Psoas muscle (tissue), 8 donors: ENCODE data around the gene PPP6R1. TPM values are rescaled to one million over a fixed set of nuclear protein-coding genes. Genes with fewer than 3 reads are reported as not detected.

Source experiments
- ATAC-seq, 4 donors: fragments of 200-7000 bp; cut with Tn5 transposase; one replicate each; pipeline ENCODE4 v1.9.1; 2020; ENCODE audit warnings: moderate library complexity in 3 of 4, mild to moderate bottlenecking in 2 of 4
- DNase-seq, 2 donors: peaks; one replicate each; pipeline ENCODE4 v3.0.0-alpha.2; 2020
- H3K27ac ChIP-seq: fragments of 200-600 bp; one replicate; pipeline ENCODE4 v1.8.0; 2022
- H3K27me3 ChIP-seq, 3 donors: fragments of 200-600 bp in 1 of 3; one replicate each; pipeline versions ENCODE4 v1.6.1 to v1.8.0; 2013 to 2022; ENCODE audit warnings: low read length in 2 of 3, mild to moderate bottlenecking in 2 of 3, moderate library complexity in 1 of 3; ENCODE audit not compliant: insufficient read depth in 3 of 3
- H3K36me3 ChIP-seq, 2 donors: fragments of 200-600 bp in 1 of 2; one replicate each; pipeline versions ENCODE4 v1.6.1 to v1.8.0; 2013 to 2022; ENCODE audit warnings: low read depth in 1 of 2, mild to moderate bottlenecking in 1 of 2, moderate library complexity in 1 of 2; ENCODE audit not compliant: insufficient read depth in 1 of 2
- H3K4me1 ChIP-seq: fragments of 200-600 bp; one replicate; pipeline ENCODE4 v1.8.0; 2022
- H3K4me3 ChIP-seq: fragments of 200-600 bp; one replicate; pipeline ENCODE4 v1.8.0; 2022; ENCODE audit warnings: mild to moderate bottlenecking
- H3K9me3 ChIP-seq: fragments of 200-600 bp; one replicate; pipeline ENCODE4 v1.8.0; 2022
- WGBS, 3 donors: extraction: QIAGEN DNeasy Blood & Tissue Kit; methylation state at CpG; one replicate each; pipeline versions ENCODE4 v1.1.6 to v1.1.7; 2013; 5-methylcytosine and 5-hydroxymethylcytosine counted together
- intact Hi-C, 2 donors: fragments of 100-400 bp; cut with DNase I; formaldehyde crosslinking; loops; one replicate each; pipeline versions ENCODE4 v1.11.0 to v1.14.2; 2022
- polyA plus RNA-seq, 3 donors: library from polyadenylated mRNA; stranded (reverse); fragments of 200-250 nt; gene quantifications; one replicate each; pipeline ENCODE4 v1.2.3, GENCODE V29; 2013
- total RNA-seq, 4 donors: library from RNA; stranded (reverse); fragmentation: NEBNext Ultra II Directional in 2 of 4; extraction: Animal tissue kit (Norgen Biotek cat#: 25700) in 2 of 4; gene quantifications; one replicate each; pipeline versions ENCODE4 v1.2.1 to v1.2.4, GENCODE V29; 2021 to 2023
- TF ChIP-seq, protein P1 (sequence below): fragments of 200-600 bp; IDR thresholded peaks from one replicate; pipeline ENCODE4 v1.8.0; 2022; ENCODE audit warnings: antibody characterized with exemption
- donor health status: healthy with polysubstance abuse.
- donor health status: DM: no; HTN: no; CAD: no; lungs with moderate emphysema.
- donor health status: Bipolar disorder and iron deficiency.
- donor health status: healthy.
- donor health status: DM: yes; HTN: yes; CAD: no.
- donor health status: DM: no; HTN: no; CAD: no.
- donor health status: DM: no; HTN: no; CAD: no.
- donor health status: DM: yes; HTN: yes; CAD: no.

Gene PPP6R1
- total and polyA plus RNA-seq, 7 donors, result 27.9 to 72.3 (median 45.6) TPM

DNA sequence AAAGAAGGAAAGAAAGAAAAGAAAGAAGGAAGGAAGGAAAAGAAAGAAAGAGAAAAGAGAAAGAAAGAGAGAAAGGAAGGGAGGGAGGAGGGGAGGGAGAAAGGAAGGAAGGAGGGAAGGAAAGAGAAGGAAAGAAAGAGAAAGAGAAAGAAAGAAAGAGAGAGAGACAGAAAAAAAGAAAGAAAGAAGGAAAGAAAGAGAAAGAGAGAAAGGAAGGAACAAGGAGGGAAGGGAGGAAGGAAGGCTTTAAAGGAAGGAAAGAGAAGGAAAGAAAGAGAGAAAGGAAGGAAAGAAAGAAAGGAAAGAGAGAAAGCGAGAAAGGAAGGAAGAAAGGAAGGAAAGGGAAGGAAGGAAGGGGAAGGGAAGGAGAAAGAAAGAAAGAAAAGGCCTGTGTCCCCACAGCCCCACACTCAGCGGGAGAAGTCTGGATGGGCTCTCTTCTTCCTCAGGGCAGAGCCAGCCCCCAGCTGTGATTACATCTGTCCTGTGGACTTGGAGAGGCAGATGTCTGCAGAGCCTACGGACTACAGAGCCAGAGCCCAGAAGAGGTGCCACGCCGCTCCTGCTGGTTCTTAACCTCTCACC, 59.1 kb downstream of the PPP6R1 start:
- no peak for DNase-seq
- ATAC-seq, result no peak
- Histone ChIP-seq H3K27me3 (peaks cover 0 to 21% (median 8%) of the 10 kb centered on the region in 3 donors), H3K27ac (no peak overlapping the region), H3K4me3 (no peak overlapping the region), H3K9me3 (no peaks in the 10 kb centered on the region), H3K4me1 (no peaks in the 10 kb centered on the region), H3K36me3 (no peaks in the 10 kb centered on the region)
- TF ChIP-seq, protein P1, sequence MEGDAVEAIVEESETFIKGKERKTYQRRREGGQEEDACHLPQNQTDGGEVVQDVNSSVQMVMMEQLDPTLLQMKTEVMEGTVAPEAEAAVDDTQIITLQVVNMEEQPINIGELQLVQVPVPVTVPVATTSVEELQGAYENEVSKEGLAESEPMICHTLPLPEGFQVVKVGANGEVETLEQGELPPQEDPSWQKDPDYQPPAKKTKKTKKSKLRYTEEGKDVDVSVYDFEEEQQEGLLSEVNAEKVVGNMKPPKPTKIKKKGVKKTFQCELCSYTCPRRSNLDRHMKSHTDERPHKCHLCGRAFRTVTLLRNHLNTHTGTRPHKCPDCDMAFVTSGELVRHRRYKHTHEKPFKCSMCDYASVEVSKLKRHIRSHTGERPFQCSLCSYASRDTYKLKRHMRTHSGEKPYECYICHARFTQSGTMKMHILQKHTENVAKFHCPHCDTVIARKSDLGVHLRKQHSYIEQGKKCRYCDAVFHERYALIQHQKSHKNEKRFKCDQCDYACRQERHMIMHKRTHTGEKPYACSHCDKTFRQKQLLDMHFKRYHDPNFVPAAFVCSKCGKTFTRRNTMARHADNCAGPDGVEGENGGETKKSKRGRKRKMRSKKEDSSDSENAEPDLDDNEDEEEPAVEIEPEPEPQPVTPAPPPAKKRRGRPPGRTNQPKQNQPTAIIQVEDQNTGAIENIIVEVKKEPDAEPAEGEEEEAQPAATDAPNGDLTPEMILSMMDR, result no peak
- WGBS, 3 donors, result 46 to 55% (median 49%) methylated on average over 5 of the region's 5 CpGs
- intact Hi-C loops, result no loop called here

DNA sequence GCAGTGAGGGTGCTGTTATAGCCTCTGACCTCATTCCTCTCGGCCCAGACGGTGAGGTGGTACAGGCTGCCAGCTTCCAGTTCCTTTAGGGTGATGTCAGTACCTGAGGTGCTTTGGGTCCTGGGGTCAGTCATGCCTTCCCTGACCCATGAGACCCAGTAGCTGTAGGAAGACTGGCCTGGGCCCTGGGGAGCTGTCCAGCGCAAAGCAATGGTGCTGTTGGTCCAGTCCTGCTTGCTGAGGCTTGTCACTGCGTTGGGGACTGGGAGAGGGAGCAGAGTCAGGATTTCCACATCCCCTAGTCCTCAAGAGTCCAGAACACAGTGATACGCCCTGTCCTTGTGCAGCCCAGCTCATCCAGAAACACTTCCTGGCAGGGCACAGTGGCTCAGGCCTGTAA, 60.2 kb downstream of the PPP6R1 start:
- TF ChIP-seq, protein P1, result no peak
- H3K27ac ChIP-seq, result no peak overlapping the region
- WGBS, 3 donors, result 38 to 52% (median 39%) methylated on average over 5 of the region's 5 CpGs
- no peaks in the 10 kb centered on the region for H3K9me3 ChIP-seq
- ATAC-seq, result no peak
- no peak overlapping the region for H3K4me3 ChIP-seq
- no peaks in the 10 kb centered on the region for H3K4me1 ChIP-seq
- intact Hi-C loops, result no loop called here
- DNase-seq, result no peak
- no peaks in the 10 kb centered on the region for H3K36me3 ChIP-seq
- peaks cover 0 to 17% (median 8%) of the 10 kb centered on the region in 3 donors for H3K27me3 ChIP-seq

DNA sequence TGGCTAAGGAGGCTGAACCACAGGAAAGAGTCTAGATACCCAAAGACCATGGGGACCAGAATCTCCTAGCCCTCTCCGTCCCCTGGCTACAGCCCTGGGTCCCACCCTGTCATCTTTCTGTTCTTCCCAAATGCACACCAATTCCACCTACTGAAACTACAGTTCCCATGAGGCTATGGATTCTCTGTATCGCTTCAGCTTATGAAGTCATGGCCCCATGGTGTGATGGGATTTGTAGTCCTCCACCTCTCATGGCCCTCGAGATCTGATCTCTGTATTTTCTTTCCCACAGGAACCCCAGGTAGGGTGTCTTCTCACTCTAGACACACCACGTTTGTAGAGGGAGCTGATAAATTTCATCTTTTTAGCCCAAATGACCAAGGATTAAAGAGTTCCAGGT, 61.3 kb downstream of the PPP6R1 start:
- 43 to 53% (median 46%) methylated on average over 4 of the region's 4 CpGs for WGBS, 3 donors
- TF ChIP-seq, protein P1, result no peak
- Histone ChIP-seq H3K4me3 (no peak overlapping the region), H3K27me3 (peaks cover 0 to 21% (median 10%) of the 10 kb centered on the region in 3 donors), H3K4me1 (no peaks in the 10 kb centered on the region), H3K36me3 (no peaks in the 10 kb centered on the region), H3K27ac (no peak overlapping the region), H3K9me3 (no peaks in the 10 kb centered on the region)
- DNase-seq (no peak), ATAC-seq (peak in 3 of 4 donors; percentile 42 to 67 (median 62))
- intact Hi-C loops, result no loop called here

DNA sequence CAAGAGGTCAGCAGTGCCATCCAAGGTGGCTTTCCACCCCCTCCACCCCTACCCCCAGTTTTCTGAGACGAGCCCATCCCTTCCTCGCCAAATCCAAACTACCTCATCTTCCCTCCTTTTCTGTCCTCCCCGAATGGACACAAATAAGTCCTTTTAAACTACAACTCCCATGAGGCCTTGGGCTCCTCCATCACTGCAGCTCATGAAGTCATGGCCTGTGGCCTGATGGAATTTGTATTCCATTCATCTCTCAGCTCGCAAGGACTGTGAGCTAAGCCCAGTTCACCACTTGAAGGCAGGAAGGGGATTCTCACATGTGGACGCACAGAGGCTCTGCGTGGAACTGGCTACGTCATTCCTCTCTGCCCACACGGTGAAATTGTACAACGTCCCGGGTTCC, 62.0 kb downstream of the PPP6R1 start:
- Histone ChIP-seq H3K9me3 (no peaks in the 10 kb centered on the region), H3K4me3 (no peak overlapping the region), H3K4me1 (no peaks in the 10 kb centered on the region), H3K36me3 (no peaks in the 10 kb centered on the region), H3K27ac (no peak overlapping the region), H3K27me3 (peaks cover 0 to 28% (median 7%) of the 10 kb centered on the region in 3 donors)
- ATAC-seq, result peak in 1 of 4 donors; percentile 49
- intact Hi-C loops, result no loop called here
- TF ChIP-seq, protein P1, result no peak
- WGBS, 3 donors, result 79 to 84% (median 83%) methylated on average over 10 of the region's 10 CpGs
- DNase-seq, result no peak

DNA sequence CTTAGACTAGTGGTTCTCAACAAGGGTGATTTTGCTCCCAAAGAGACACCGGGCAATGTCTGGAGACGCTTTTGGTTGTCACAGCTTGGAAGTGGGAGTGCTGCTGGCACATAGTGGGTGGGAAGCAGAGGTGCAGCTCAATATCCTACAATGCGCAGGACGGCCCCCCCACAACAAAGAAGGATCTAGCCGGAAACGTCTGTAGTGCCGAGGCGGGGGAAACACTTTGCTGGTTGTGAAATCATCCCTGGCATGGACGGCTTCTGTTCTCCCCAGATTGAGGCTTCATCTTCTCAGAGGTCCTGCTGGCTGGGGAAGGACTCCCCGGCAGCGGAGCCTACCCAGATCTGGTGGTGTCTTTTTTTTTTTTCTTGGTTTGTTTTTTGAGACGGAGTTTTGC, 65.3 kb downstream of the PPP6R1 start:
- H3K4me1 ChIP-seq, result no peaks in the 10 kb centered on the region
- no peak overlapping the region for H3K27ac ChIP-seq
- H3K4me3 ChIP-seq, result no peak overlapping the region
- intact Hi-C loops, result no loop called here
- DNase-seq, result no peak
- peaks cover 0 to 15% (median 2%) of the 10 kb centered on the region in 3 donors for H3K27me3 ChIP-seq
- no peaks in the 10 kb centered on the region for H3K9me3 ChIP-seq
- TF ChIP-seq, protein P1, result no peak
- H3K36me3 ChIP-seq, result no peaks in the 10 kb centered on the region
- 71 to 80% (median 72%) methylated on average over 12 of the region's 12 CpGs for whole genome bisulfite sequencing, 3 donors
- no peak for ATAC-seq
